ENCODE results near the gene CCDC39.
A peak's percentile ranks its signal among the peaks of the same experiment; 100 is the strongest.

CCDC39 gene

GRCh38 chr3:180679178-180680096 is at the start of gene CCDC39:
CCDC39 (minus strand) TSS chr3:180679489; CDS start chr3:180679380, 109 bp downstream.
- peak within 1 kb of the TSS; percentile 88 to 92 (median 91) for H3K4me3 Mint-ChIP-seq
- H3K36me3 Mint-ChIP-seq (ENCODE audit: low read depth), result no peaks in the 10 kb centered on the region
- TF ChIP-seq CTCF (IDR thresholded peaks at IDR 0.05; ENCODE audit: unreplicated experiment in 3 of 3), result no peak
- peaks cover 12% of the 10 kb centered on the region for H3K4me1 Mint-ChIP-seq
- peak within 1 kb of the TSS; percentile 11 to 85 (median 57) for H3K27ac Mint-ChIP-seq
- H3K9me3 Mint-ChIP-seq, result no peaks in the 10 kb centered on the region
- H3K27me3 Mint-ChIP-seq (ENCODE audit: low read depth), result peaks cover 46% of the 10 kb centered on the region

GRCh38 chr3:180720012-180720411 is 40.7 kb upstream of the CCDC39 start:
- Mint-ChIP-seq H3K36me3 (ENCODE audit: low read depth) (no peaks in the 10 kb centered on the region), H3K9me3 (no peaks in the 10 kb centered on the region), H3K4me3 (no peak overlapping the region), H3K4me1 (no peaks in the 10 kb centered on the region), H3K27me3 (ENCODE audit: low read depth) (peaks cover 3% of the 10 kb centered on the region), H3K27ac (no peak overlapping the region)
- no peak for TF ChIP-seq CTCF (IDR thresholded peaks at IDR 0.05; ENCODE audit: unreplicated experiment in 3 of 3)

GRCh38 chr3:180707896-180708295 is 28.6 kb upstream of the CCDC39 start:
- H3K9me3 Mint-ChIP-seq, result no peaks in the 10 kb centered on the region
- no peaks in the 10 kb centered on the region for H3K4me1 Mint-ChIP-seq
- no peak overlapping the region for H3K27ac Mint-ChIP-seq
- H3K27me3 Mint-ChIP-seq (ENCODE audit: low read depth), result no peaks in the 10 kb centered on the region
- H3K36me3 Mint-ChIP-seq (ENCODE audit: low read depth), result no peaks in the 10 kb centered on the region
- TF ChIP-seq CTCF (IDR thresholded peaks at IDR 0.05; ENCODE audit: unreplicated experiment in 3 of 3), result no peak
- no peak overlapping the region for H3K4me3 Mint-ChIP-seq

GRCh38 chr3:180705619-180706018 is 26.3 kb upstream of the CCDC39 start:
- Mint-ChIP-seq H3K36me3 (ENCODE audit: low read depth) (no peaks in the 10 kb centered on the region), H3K4me1 (no peaks in the 10 kb centered on the region), H3K27me3 (ENCODE audit: low read depth) (no peaks in the 10 kb centered on the region), H3K4me3 (no peak overlapping the region), H3K27ac (no peak overlapping the region), H3K9me3 (no peaks in the 10 kb centered on the region)
- no peak for TF ChIP-seq CTCF (IDR thresholded peaks at IDR 0.05; ENCODE audit: unreplicated experiment in 3 of 3)

GRCh38 chr3:180704532-180704931 is 25.2 kb upstream of the CCDC39 start:
- Mint-ChIP-seq H3K27ac (no peak overlapping the region), H3K4me3 (no peak overlapping the region), H3K27me3 (ENCODE audit: low read depth) (no peaks in the 10 kb centered on the region), H3K36me3 (ENCODE audit: low read depth) (no peaks in the 10 kb centered on the region), H3K4me1 (no peaks in the 10 kb centered on the region), H3K9me3 (no peaks in the 10 kb centered on the region)
- TF ChIP-seq CTCF (IDR thresholded peaks at IDR 0.05; ENCODE audit: unreplicated experiment in 3 of 3), result no peak

GRCh38 chr3:180700941-180701340 is 21.7 kb upstream of the CCDC39 start:
- Mint-ChIP-seq H3K4me1 (no peaks in the 10 kb centered on the region), H3K27ac (no peak overlapping the region), H3K36me3 (ENCODE audit: low read depth) (no peaks in the 10 kb centered on the region), H3K9me3 (no peaks in the 10 kb centered on the region), H3K27me3 (ENCODE audit: low read depth) (peaks cover 4% of the 10 kb centered on the region), H3K4me3 (no peak overlapping the region)
- TF ChIP-seq CTCF (IDR thresholded peaks at IDR 0.05; ENCODE audit: unreplicated experiment in 3 of 3), result no peak
